Measurements from ENCODE around the gene CERK. TPM values are rescaled to one million over a fixed set of nuclear protein-coding genes. Genes with fewer than 3 reads are reported as not detected.

The CERK gene
- total RNA-seq, 2 donors from 2014 or later, result 10.2 to 18.0 TPM

DNA sequence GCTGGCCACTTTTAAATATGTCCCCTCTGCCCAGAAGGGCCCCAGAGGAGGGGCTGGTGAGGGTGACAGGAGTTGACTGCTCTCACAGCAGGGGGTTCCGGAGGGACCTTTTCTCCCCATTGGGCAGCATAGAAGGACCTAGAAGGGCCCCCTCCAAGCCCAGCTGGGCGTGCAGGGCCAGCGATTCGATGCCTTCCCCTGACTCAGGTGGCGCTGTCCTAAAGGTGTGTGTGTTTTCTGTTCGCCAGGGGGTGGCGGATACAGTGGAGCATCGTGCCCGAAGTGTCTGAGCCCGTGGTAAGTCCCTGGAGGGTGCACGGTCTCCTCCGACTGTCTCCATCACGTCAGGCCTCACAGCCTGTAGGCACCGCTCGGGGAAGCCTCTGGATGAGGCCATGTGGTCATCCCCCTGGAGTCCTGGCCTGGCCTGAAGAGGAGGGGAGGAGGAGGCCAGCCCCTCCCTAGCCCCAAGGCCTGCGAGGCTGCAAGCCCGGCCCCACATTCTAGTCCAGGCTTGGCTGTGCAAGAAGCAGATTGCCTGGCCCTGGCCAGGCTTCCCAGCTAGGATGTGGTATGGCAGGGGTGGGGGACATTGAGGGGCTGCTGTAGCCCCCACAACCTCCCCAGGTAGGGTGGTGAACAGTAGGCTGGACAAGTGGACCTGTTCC is 71.3 kb downstream of the CERK start:
- no peaks in the 10 kb centered on the region for H3K36me3 ChIP-seq
- intact Hi-C loops (cut with DNase I), result no loop called here

GRCh38 chr22:46665751-46666280 is 72.2 kb downstream of the CERK start:
- Histone ChIP-seq H3K27me3 (replicated peaks; ENCODE audit: insufficient read depth) (no peaks in the 10 kb centered on the region), H3K4me3 (no peak overlapping the region), H3K27ac (no peak overlapping the region), H3K4me1 (replicated peaks) (peaks cover under 1% of the 10 kb centered on the region), H3K36me3 (no peaks in the 10 kb centered on the region), H3K9me3 (no peaks in the 10 kb centered on the region)
- DNase-seq (ENCODE audit: low spot score), result no peak
- intact Hi-C loops (cut with DNase I), result no loop called here
- WGBS, result 94% methylated on average over 18 of the region's 18 CpGs
- no peak for TF ChIP-seq POLR2AphosphoS5 (IDR thresholded peaks at IDR 0.05)
- TF ChIP-seq POLR2A (IDR thresholded peaks at IDR 0.05), result no peak
- no peak for TF ChIP-seq CTCF (IDR thresholded peaks at IDR 0.05)

More for the DNA sequence above, 71.3 kb downstream of the CERK start:
- no peak overlapping the region for H3K4me3 ChIP-seq
- DNase-seq (ENCODE audit: low spot score), result no peak
- H3K4me1 ChIP-seq (replicated peaks), result no peaks in the 10 kb centered on the region
- H3K9me3 ChIP-seq, result no peaks in the 10 kb centered on the region
- TF ChIP-seq POLR2AphosphoS5 (IDR thresholded peaks at IDR 0.05) (no peak), CTCF (IDR thresholded peaks at IDR 0.05) (no peak), POLR2A (IDR thresholded peaks at IDR 0.05) (no peak)
- 98% methylated on average over 16 of the region's 17 CpGs for WGBS
- no peak overlapping the region for H3K27ac ChIP-seq
- H3K27me3 ChIP-seq (replicated peaks; ENCODE audit: insufficient read depth), result no peaks in the 10 kb centered on the region

- Histone ChIP-seq H3K27me3 (replicated peaks; ENCODE audit: insufficient read depth) (no peaks in the 10 kb centered on the region), H3K27ac (no peak overlapping the region), H3K4me3 (no peak overlapping the region), H3K36me3 (no peaks in the 10 kb centered on the region), H3K4me1 (replicated peaks) (peaks cover 6% of the 10 kb centered on the region), H3K9me3 (no peaks in the 10 kb centered on the region)
- no peak for DNase-seq (ENCODE audit: low spot score)
- intact Hi-C loops (cut with DNase I), result no loop called here
- no peak for TF ChIP-seq POLR2A (IDR thresholded peaks at IDR 0.05)
- TF ChIP-seq POLR2AphosphoS5 (IDR thresholded peaks at IDR 0.05), result no peak
- no peak for TF ChIP-seq CTCF (IDR thresholded peaks at IDR 0.05)
- 94% methylated on average over 16 of the region's 21 CpGs for WGBS
Observed at GRCh38 chr22:46665151-46665695, 72.8 kb downstream of the CERK start.

GRCh38 chr22:46664301-46664855 is 73.7 kb downstream of the CERK start:
- intact Hi-C loops (cut with DNase I), result no loop called here
- Histone ChIP-seq H3K27me3 (replicated peaks; ENCODE audit: insufficient read depth) (no peaks in the 10 kb centered on the region), H3K27ac (no peak overlapping the region), H3K4me1 (replicated peaks) (peaks cover 8% of the 10 kb centered on the region), H3K4me3 (no peak overlapping the region), H3K9me3 (no peaks in the 10 kb centered on the region), H3K36me3 (no peaks in the 10 kb centered on the region)
- no peak for DNase-seq (ENCODE audit: low spot score)
- WGBS, result 93% methylated on average over 12 of the region's 13 CpGs
- no peak for TF ChIP-seq CTCF (IDR thresholded peaks at IDR 0.05)
- no peak for TF ChIP-seq POLR2A (IDR thresholded peaks at IDR 0.05)
- TF ChIP-seq POLR2AphosphoS5 (IDR thresholded peaks at IDR 0.05), result no peak
